Heart right ventricle (tissue), 16 donors: ENCODE measurements around the gene PAK6. TPM values are rescaled to one million over a fixed set of nuclear protein-coding genes. Genes with fewer than 3 reads are reported as not detected.

Source experiments
- ATAC-seq, 8 donors: fragments of 200-7000 bp; cut with Tn5 transposase; one replicate each; pipeline ENCODE4 v1.9.1; 2020; ENCODE audit warnings: mild to moderate bottlenecking in 8 of 8, moderate library complexity in 8 of 8, moderate number of reproducible peaks in 1 of 8
- DNase-seq, 2 donors: peaks; one replicate each; pipeline ENCODE4 v3.0.0-alpha.2; 2020
- H3K27ac ChIP-seq, 10 donors: fragments of 200-600 bp; sonication (generic) in 2 of 10; one replicate each; pipeline versions ENCODE4 v1.5.0 to v1.8.0; 2020 to 2022; ENCODE audit warnings: mild to moderate bottlenecking in 3 of 10
- H3K27me3 ChIP-seq, 7 donors: fragments of 200-600 bp; one replicate each; pipeline ENCODE4 v1.8.0; 2021 to 2022; ENCODE audit warnings: mild to moderate bottlenecking in 2 of 7
- H3K36me3 ChIP-seq, 9 donors: fragments of 200-600 bp; sonication (generic) in 1 of 9; one replicate each; pipeline versions ENCODE4 v1.5.0 to v1.8.0; 2020 to 2022; ENCODE audit warnings: mild to moderate bottlenecking in 2 of 9
- H3K4me1 ChIP-seq, 9 donors: fragments of 200-600 bp; sonication (generic) in 1 of 9; one replicate each; pipeline versions ENCODE4 v1.5.0 to v1.8.0; 2020 to 2022; ENCODE audit warnings: mild to moderate bottlenecking in 4 of 9
- H3K4me3 ChIP-seq, 10 donors: fragments of 200-600 bp; sonication (generic) in 2 of 10; one replicate each; pipeline versions ENCODE4 v1.5.0 to v1.8.0; 2020 to 2022; ENCODE audit warnings: mild to moderate bottlenecking in 7 of 10, moderate library complexity in 2 of 10
- H3K9me3 ChIP-seq, 11 donors: fragments of 200-600 bp in 10 of 11; sonication (generic) in 2 of 11; one replicate each; pipeline versions ENCODE4 v1.5.0 to v1.8.0; 2013 to 2022; ENCODE audit warnings: mild to moderate bottlenecking in 2 of 11, control low read depth in 1 of 11, moderate library complexity in 1 of 11
- WGBS, 2 donors: extraction: QIAGEN DNeasy Blood & Tissue Kit; methylation state at CpG; one replicate each; pipeline ENCODE4 v1.1.7; 2013; ENCODE audit warnings: inconsistent platforms in 1 of 2; 5-methylcytosine and 5-hydroxymethylcytosine counted together
- intact Hi-C, 10 donors: fragments of 100-400 bp; cut with DNase I; formaldehyde crosslinking; loops; one replicate each; pipeline versions ENCODE4 v1.11.1 to v1.14.2; 2022
- polyA plus RNA-seq, 2 donors: library from polyadenylated mRNA; stranded (reverse); fragments of 200-250 nt; gene quantifications; one replicate each; pipeline ENCODE4 v1.2.3, GENCODE V29; 2013
- total RNA-seq, 10 donors: library from RNA; stranded (reverse); fragmentation: NEBNext Ultra II Directional in 3 of 10; extraction: Animal tissue kit (Norgen Biotek cat#: 25700) in 3 of 10; gene quantifications; one replicate each; pipeline versions ENCODE4 v1.2.1 to v1.2.4, GENCODE V29; 2021 to 2023
- TF ChIP-seq, protein P1 (sequence below), 9 donors: fragments of 200-600 bp; sonication (generic) in 2 of 9; IDR thresholded peaks; one replicate each; pipeline versions ENCODE4 v1.5.0 to v1.8.0; 2021 to 2022; ENCODE audit warnings: antibody characterized with exemption in 9 of 9, mild to moderate bottlenecking in 5 of 9, moderate library complexity in 1 of 9
- donor health status: Arrhythmogenic right ventricular cardiomyopathy.
- donor health status: ischemic (EF 13 %, LVEDD 7.1; RV severe dilation, severe dysfunction).
- donor health status: healthy with polysubstance abuse.
- donor health status: DM: no; HTN: yes; CAD: no.
- donor health status: DM: no; HTN: no; CAD: no.
- donor health status: ischemic (EF 25% LVEDD 6.9; RV normal size, moderate dysfunction).
- donor health status: ischemic (EF 25% LVEDD 5.7; RV mildly dilated, moderate dysfunction).
- donor health status: healthy.
- donor health status: DM: yes; HTN: yes; CAD: no.
- donor health status: Ischemic cardiomyopathy.
- donor health status: ischemic (EF 35%, LVEDD 5.7; RV mildly dilated, moderate dysfunction).
- donor health status: nonischemic (EF 11% LVEDD 7.7; RV severe dilation, severe dysfunction).
- donor health status: DM: yes; HTN: yes; CAD: no.
- donor health status: PGD.
- donor health status: ischemic (EF 29% LVEDD 5.4; RV normal size, mild dysfunction).
- donor health status: nonischemic (EF 23%, LVEDD 6.1; RV moderate dilation, normal function).

The PAK6 gene
- total and polyA plus RNA-seq, 12 donors, result 0.48 to 14.1 (median 7.4) TPM

DNA sequence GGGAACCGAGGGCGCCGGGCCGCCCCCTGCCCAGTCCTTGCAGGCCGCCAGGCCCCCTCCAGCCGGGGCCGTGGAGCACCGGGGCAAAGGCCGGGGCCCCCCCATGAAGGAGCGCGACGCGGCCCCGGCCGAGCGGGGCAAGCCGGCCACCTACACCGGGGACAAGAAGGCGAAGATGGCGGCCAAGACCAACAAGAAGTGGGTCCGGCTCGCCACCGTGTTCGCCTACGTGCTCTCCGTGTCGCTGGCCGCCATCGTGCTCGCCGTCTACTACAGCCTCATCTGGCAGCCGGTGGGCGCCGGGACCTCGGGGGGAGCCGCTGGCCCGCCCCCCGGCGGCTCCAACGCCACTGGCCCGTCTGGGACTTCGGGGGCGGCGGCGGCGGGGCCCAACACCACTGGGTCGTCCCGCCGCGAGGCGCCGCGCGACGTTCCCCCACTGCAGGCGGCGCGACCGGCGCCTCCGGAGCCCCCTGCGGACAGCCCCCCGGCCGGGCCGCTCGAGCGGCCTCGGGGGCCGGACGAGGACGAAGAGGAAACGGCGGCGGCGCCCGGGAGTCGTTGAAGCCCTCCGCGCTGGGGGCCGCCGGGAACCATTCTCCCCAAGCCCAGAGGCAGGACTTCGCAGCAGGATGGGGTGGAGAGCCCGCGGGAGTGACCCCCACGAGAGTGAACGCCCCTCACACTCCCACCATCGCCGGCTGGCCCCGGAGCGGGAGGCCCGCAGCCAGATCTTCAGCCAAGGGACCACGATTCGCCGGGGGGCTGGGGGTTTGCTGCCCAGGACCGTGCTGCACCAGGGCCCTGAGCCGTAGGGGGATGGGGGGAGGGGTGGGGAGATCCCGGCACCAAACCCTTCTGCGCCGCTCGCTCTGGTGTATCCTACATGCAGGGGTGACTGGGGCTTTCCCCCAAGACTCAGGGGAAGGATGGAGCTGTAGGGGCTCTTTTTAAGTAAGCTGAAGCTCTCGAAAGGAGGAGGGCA, 85.4 kb downstream of the PAK6 start:
- peak overlapping the region; percentile 78 to 94 (median 90) for H3K27ac ChIP-seq
- WGBS, 2 donors, result 1% methylated on average over 65 to 101 of the region's 101 CpGs
- no peaks in the 10 kb centered on the region for H3K27me3 ChIP-seq
- H3K4me3 ChIP-seq, result peak overlapping the region; percentile 63 to 93 (median 82)
- H3K36me3 ChIP-seq, result peaks cover 0 to 12% (median 0%) of the 10 kb centered on the region in 9 donors
- intact Hi-C loops, result loop anchor here in 4 of 10 donors (1.0 to 10.0 kb wide), 5 partner anchors 14 to 98 kb away; partner anchors contain the start of gene CCDC9B (in 2 of the 4)
- TF ChIP-seq, protein P1, sequence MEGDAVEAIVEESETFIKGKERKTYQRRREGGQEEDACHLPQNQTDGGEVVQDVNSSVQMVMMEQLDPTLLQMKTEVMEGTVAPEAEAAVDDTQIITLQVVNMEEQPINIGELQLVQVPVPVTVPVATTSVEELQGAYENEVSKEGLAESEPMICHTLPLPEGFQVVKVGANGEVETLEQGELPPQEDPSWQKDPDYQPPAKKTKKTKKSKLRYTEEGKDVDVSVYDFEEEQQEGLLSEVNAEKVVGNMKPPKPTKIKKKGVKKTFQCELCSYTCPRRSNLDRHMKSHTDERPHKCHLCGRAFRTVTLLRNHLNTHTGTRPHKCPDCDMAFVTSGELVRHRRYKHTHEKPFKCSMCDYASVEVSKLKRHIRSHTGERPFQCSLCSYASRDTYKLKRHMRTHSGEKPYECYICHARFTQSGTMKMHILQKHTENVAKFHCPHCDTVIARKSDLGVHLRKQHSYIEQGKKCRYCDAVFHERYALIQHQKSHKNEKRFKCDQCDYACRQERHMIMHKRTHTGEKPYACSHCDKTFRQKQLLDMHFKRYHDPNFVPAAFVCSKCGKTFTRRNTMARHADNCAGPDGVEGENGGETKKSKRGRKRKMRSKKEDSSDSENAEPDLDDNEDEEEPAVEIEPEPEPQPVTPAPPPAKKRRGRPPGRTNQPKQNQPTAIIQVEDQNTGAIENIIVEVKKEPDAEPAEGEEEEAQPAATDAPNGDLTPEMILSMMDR (IDR thresholded peaks at IDR 0.05), result peak in 1 of 9 donors; percentile 15
- peaks cover 7 to 62% (median 50%) of the 10 kb centered on the region in 9 donors for H3K4me1 ChIP-seq
- DNase-seq, result peak in 1 of 2 donors; percentile 52
- no peaks in the 10 kb centered on the region for H3K9me3 ChIP-seq
- ATAC-seq, result peak in 1 of 8 donors; percentile 22

DNA sequence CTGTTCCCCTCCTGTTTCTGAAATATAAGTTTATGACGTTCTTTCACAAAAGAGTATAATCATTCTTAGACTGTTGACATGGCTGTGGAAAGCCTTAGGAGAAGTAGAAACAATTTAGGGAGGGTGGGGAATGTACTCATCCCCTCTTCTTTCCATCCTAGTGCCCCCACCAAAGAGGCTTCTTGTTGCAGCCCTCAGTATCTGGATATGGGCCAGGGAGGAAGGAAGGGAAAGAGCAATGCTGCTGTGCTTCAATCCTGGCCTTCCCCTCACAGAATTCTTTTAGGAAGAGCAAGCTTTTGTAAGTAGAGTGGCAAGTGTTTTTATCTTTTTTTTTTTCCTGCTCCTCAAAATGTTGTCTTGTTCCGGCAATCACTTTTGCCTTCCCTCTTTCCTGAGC, 86.3 kb downstream of the PAK6 start:
- Histone ChIP-seq H3K4me1 (peaks cover 7 to 72% (median 58%) of the 10 kb centered on the region in 9 donors), H3K9me3 (no peaks in the 10 kb centered on the region), H3K36me3 (peaks cover 0 to 12% (median 0%) of the 10 kb centered on the region in 9 donors), H3K27ac (peak overlapping the region; percentile 78 to 94 (median 90)), H3K27me3 (no peaks in the 10 kb centered on the region), H3K4me3 (peak overlapping the region; percentile 63 to 93 (median 82))
- TF ChIP-seq, protein P1 (IDR thresholded peaks at IDR 0.05), result no peak
- DNase-seq (no peak), ATAC-seq (no peak)
- 34 to 39% methylated on average over 2 of the region's 2 CpGs for WGBS, 2 donors
- intact Hi-C loops, result loop anchor here in 2 of 10 donors (1.0 to 10.0 kb wide), 2 partner anchors 15 to 50 kb away; partner anchors contain the start of gene CCDC9B (in 1 of the 2)

DNA sequence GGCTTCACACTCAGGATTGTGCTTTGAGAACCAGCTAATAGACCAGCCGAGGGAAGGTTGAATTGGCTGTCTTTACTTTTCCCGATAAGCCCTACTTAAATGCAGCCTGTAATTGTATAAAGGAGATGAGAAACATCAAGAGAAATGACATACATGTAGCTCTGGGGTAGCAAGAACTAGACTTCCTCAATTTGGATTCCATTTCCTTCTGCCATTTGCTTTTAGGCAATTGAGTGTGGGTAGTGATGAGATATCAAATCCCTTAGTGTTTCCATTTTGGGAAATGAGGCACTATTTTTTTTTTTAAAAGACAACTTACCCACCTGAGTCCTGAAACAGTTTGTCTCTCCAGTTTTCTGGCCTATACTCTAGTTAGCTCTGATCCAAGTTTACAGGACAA, 86.8 kb downstream of the PAK6 start:
- peaks cover 0 to 12% (median 0%) of the 10 kb centered on the region in 9 donors for H3K36me3 ChIP-seq
- H3K9me3 ChIP-seq, result no peaks in the 10 kb centered on the region
- intact Hi-C loops, result loop anchor here in 2 of 10 donors (1.0 to 10.0 kb wide), 2 partner anchors 15 to 49 kb away; partner anchors contain the start of gene CCDC9B (in 1 of the 2)
- no peaks in the 10 kb centered on the region for H3K27me3 ChIP-seq
- TF ChIP-seq, protein P1 (IDR thresholded peaks at IDR 0.05), result no peak
- H3K4me1 ChIP-seq, result peaks cover 7 to 75% (median 63%) of the 10 kb centered on the region in 9 donors
- DNase-seq, result no peak
- peak overlapping the region; percentile 0 to 94 (median 88) for H3K27ac ChIP-seq
- H3K4me3 ChIP-seq, result peak overlapping the region in 8 of 10 donors; percentile 78 to 88 (median 82)
- ATAC-seq, result no peak
- WGBS, 2 donors, result 65 to 66% methylated on average over 2 of the region's 2 CpGs

Other genes starting within 250 kb of the PAK6 start
- 100 to 1,000 TPM; 189 to 290 (median 210) TPM for gene SRP14, start 199.9 kb upstream of the PAK6 start, total RNA-seq
- 100 to 1,000 TPM; 395 to 699 TPM for gene SRP14, start 199.9 kb upstream of the PAK6 start, polyA plus RNA-seq
- gene BMF, start 130.2 kb upstream of the PAK6 start, total RNA-seq, result 10 to 100 TPM in 1 of 10 donors, 1 to 10 TPM in 8, under 1 TPM in 1; 0.92 to 10.2 (median 3.0) TPM
- gene BMF, start 130.2 kb upstream of the PAK6 start, polyA plus RNA-seq, result 1 to 10 TPM; 2.1 to 4.6 TPM
- 1 to 10 TPM in 6 of 10 donors, under 1 TPM in 4; 0.42 to 5.1 (median 1.3) TPM for gene BUB1B, start 78.0 kb upstream of the PAK6 start, total RNA-seq
- under 1 TPM; 0.17 to 0.80 TPM for gene BUB1B, start 78.0 kb upstream of the PAK6 start, polyA plus RNA-seq
- 1 to 10 TPM in 1 of 10 donors, under 1 TPM in 3, not detected in 6; 0.26 to 1.9 (median 0.44) TPM for gene ANKRD63, start 44.0 kb downstream of the PAK6 start, total RNA-seq
- gene ANKRD63, start 44.0 kb downstream of the PAK6 start, polyA plus RNA-seq, result not detected
- 10 to 100 TPM in 2 of 10 donors, 1 to 10 TPM in 8; 1.2 to 24.4 (median 4.9) TPM for gene PLCB2, start 68.9 kb downstream of the PAK6 start, total RNA-seq
- gene PLCB2, start 68.9 kb downstream of the PAK6 start, polyA plus RNA-seq, result 10 to 100 TPM in 1 of 2 donors, 1 to 10 TPM in 1; 4.2 to 14.6 TPM
- gene INAFM2, start 84.6 kb downstream of the PAK6 start, total RNA-seq, result 10 to 100 TPM; 32.5 to 63.9 (median 40.9) TPM
- gene INAFM2, start 84.6 kb downstream of the PAK6 start, polyA plus RNA-seq, result 10 to 100 TPM; 19.8 to 56.1 TPM
- gene CCDC9B, start 101.9 kb downstream of the PAK6 start, total RNA-seq, result 100 to 1,000 TPM; 113 to 190 (median 151) TPM
- gene CCDC9B, start 101.9 kb downstream of the PAK6 start, polyA plus RNA-seq, result 10 to 100 TPM; 13.0 to 97.4 TPM
- not detected for gene PHGR1, start 112.0 kb downstream of the PAK6 start, total RNA-seq
- not detected for gene PHGR1, start 112.0 kb downstream of the PAK6 start, polyA plus RNA-seq
- 1 to 10 TPM in 2 of 10 donors, under 1 TPM in 8; 0.08 to 1.3 (median 0.71) TPM for gene DISP2, start 119.2 kb downstream of the PAK6 start, total RNA-seq
- 1 to 10 TPM in 1 of 2 donors, under 1 TPM in 1; 0.16 to 2.7 TPM for gene DISP2, start 119.2 kb downstream of the PAK6 start, polyA plus RNA-seq
- 10 to 100 TPM in 3 of 10 donors, 1 to 10 TPM in 7; 5.3 to 16.0 (median 8.3) TPM for gene KNSTRN, start 143.7 kb downstream of the PAK6 start, total RNA-seq
- gene KNSTRN, start 143.7 kb downstream of the PAK6 start, polyA plus RNA-seq, result 10 to 100 TPM in 1 of 2 donors, 1 to 10 TPM in 1; 8.2 to 13.1 TPM
- gene IVD, start 166.7 kb downstream of the PAK6 start, total RNA-seq, result 100 to 1,000 TPM in 7 of 10 donors, 10 to 100 TPM in 3; 71.1 to 143 (median 109) TPM
- gene IVD, start 166.7 kb downstream of the PAK6 start, polyA plus RNA-seq, result 10 to 100 TPM; 42.2 to 44.4 TPM
- 10 to 100 TPM; 12.1 to 17.8 (median 16.0) TPM for gene BAHD1, start 201.9 kb downstream of the PAK6 start, total RNA-seq
- gene BAHD1, start 201.9 kb downstream of the PAK6 start, polyA plus RNA-seq, result 1 to 10 TPM; 8.9 to 9.7 TPM
- 10 to 100 TPM in 2 of 10 donors, 1 to 10 TPM in 8; 5.7 to 11.5 (median 9.0) TPM for gene CHST14, start 231.9 kb downstream of the PAK6 start, total RNA-seq
- gene CHST14, start 231.9 kb downstream of the PAK6 start, polyA plus RNA-seq, result 1 to 10 TPM; 5.3 to 8.8 TPM